Measurements from ENCODE around the gene FARP2. TPM values are rescaled to one million over a fixed set of nuclear protein-coding genes. Genes with fewer than 3 reads are reported as not detected.

Gene FARP2
- total and polyA plus RNA-seq, 2 of the 4 experiments (the other 2 are of a cell fraction) = 17.1 to 30.8 TPM

- Histone ChIP-seq H3K23ac (ENCODE audit: low read depth, low read length) (no peak overlapping the region), H3K14ac (replicated peaks; ENCODE audit: low read depth, low read length) (no peak overlapping the region), H3K9me3 (ENCODE audit: control insufficient read depth, insufficient read depth, low read length) (no peaks in the 10 kb centered on the region), H3K27me3 (ENCODE audit: control insufficient read depth, insufficient read depth, low read length) (no peaks in the 10 kb centered on the region), H3K18ac (ENCODE audit: low read depth, low read length) (no peak overlapping the region), H3K56ac (ENCODE audit: extremely low read depth, insufficient read depth, low read length) (no peak overlapping the region), H3K4ac (ENCODE audit: low read depth, low read length) (no peak overlapping the region), H4K8ac (ENCODE audit: low read depth in 2 of 2, low read length in 2 of 2) (no peak overlapping the region), H2BK120ac (ENCODE audit: low read depth, low read length) (no peak overlapping the region), H4K5ac (ENCODE audit: low read depth, low read length) (no peak overlapping the region), H3K36me3 (ENCODE audit: control insufficient read depth, insufficient read depth, low read length) (peaks cover 11% of the 10 kb centered on the region), H2AFZ (replicated peaks; ENCODE audit: low read length, poor library complexity) (peak overlapping the region; percentile 13), H3K4me2 (ENCODE audit: low read depth, low read length) (no peak overlapping the region), H2AK5ac (ENCODE audit: low read depth, low read length) (no peak overlapping the region), H2BK5ac (ENCODE audit: low read depth, low read length, poor library complexity, severe bottlenecking) (no peak overlapping the region), H2AK9ac (replicated peaks; ENCODE audit: low read depth, low read length, poor library complexity) (peak overlapping the region; percentile 63), H3K9me1 (ENCODE audit: insufficient read depth, low read length) (peaks cover 16% of the 10 kb centered on the region; the same call in 1 of the 2 replicates), H3K79me1 (ENCODE audit: low read depth in 1 of 2, low read length in 2 of 2) (peaks cover 42 to 64% of the 10 kb centered on the region in 2 experiments), H3K9ac (ENCODE audit: low read depth, low read length) (no peak overlapping the region), H4K91ac (ENCODE audit: insufficient read depth, low read depth, low read length) (no peak overlapping the region), H3K27ac (ENCODE audit: insufficient read depth, low read length) (no peak overlapping the region), H3K4me3 (ENCODE audit: insufficient read depth, low read depth, low read length) (no peak overlapping the region), H2BK20ac (ENCODE audit: low read depth, low read length) (no peak overlapping the region), H4K20me1 (ENCODE audit: insufficient read depth, low read length) (peaks cover 23% of the 10 kb centered on the region), H2BK15ac (ENCODE audit: low read depth, low read length) (no peak overlapping the region), H3K4me1 (ENCODE audit: control insufficient read depth, insufficient read depth, low read length) (peaks cover 3% of the 10 kb centered on the region; the same call in 1 of the 2 replicates)
- ChIA-PET CTCF (no interaction called here), POLR2A (ENCODE audit: unreplicated experiment) (no interaction called here)
- in situ Hi-C loops (cut with MboI; ENCODE audit: low sequenced_read_pairs) = no loop called here
- dilution Hi-C loops (cut with HindIII; ENCODE audit: low sequenced_read_pairs, unreplicated experiment) = no loop called here
- BruUV-seq (replicated peaks) = no TSS peak
- TF ChIP-seq CTCF (conservative IDR thresholded peaks at IDR 0.05; ENCODE audit: low read depth, low read length) (no peak), USF2 (IDR thresholded peaks at IDR 0.05; ENCODE audit: low read depth, low read length) (no peak), FOS (IDR thresholded peaks at IDR 0.05; ENCODE audit: low read depth, low read length) (no peak), BHLHE40 (IDR thresholded peaks at IDR 0.05; ENCODE audit: low read depth, low read length) (no peak), CEBPB (IDR thresholded peaks at IDR 0.05; ENCODE audit: low read depth, low read length) (no peak), RCOR1 (IDR thresholded peaks at IDR 0.05; ENCODE audit: insufficient replicate concordance, low read length) (no peak), POLR2A (IDR thresholded peaks at IDR 0.05; ENCODE audit: low read depth, low read length) (no peak), MAFK (IDR thresholded peaks at IDR 0.05; ENCODE audit: low read depth, low read length) (no peak), NFE2L2 (IDR thresholded peaks at IDR 0.05; ENCODE audit: low read depth, low read length) (no peak), RFX5 (IDR thresholded peaks at IDR 0.05; ENCODE audit: low read depth, low read length) (no peak), CHD1 (IDR thresholded peaks at IDR 0.05; ENCODE audit: low read depth, low read length) (no peak), MAZ (IDR thresholded peaks at IDR 0.05; ENCODE audit: borderline replicate concordance, low read depth, low read length) (no peak)
- WGBS, 2 experiments (ENCODE audit: extremely low coverage in 2 of 2, insufficient read length in 1 of 2) = 72% methylated on average over 2 of the region's 11 CpGs; no CpG with 5 or more reads in 1 of the 2 experiments
- intact Hi-C loops (cut with micrococcal nuclease) = no loop called here
- DNase-seq (no peak), ATAC-seq (ENCODE audit: low read depth) (peak; percentile 32; the same call in 1 of the 2 replicates)
Observed at GRCh38 chr2:241372361-241372992, 16.4 kb downstream of the FARP2 start.

Measured in IMR-90 (cell line).